Pericardium fibroblast (primary cell): ENCODE data around the gene HHATL. TPM values are rescaled to one million over a fixed set of nuclear protein-coding genes. Genes with fewer than 3 reads are reported as not detected.

Experiments
- total RNA-seq: library from RNA; depleted of rRNA; stranded (reverse); fragments of >200 nt; gene quantifications from 2 replicates; pipeline ENCODE4 v1.2.3, GENCODE V29; 2015

HHATL gene
- not detected in 2 replicates for total RNA-seq

GRCh38 chr3:42702066-42702951, at the start of gene HHATL:
TSS of gene HHATL (minus strand) at chr3:42702798. CDS start at chr3:42700826, 1,972 bp downstream.

GRCh38 chr3:42685363-42685881, 17.2 kb downstream of the HHATL start, which contains the start of gene KLHL40:
TSS of gene KLHL40 (plus strand) at chr3:42685537. CDS start at chr3:42685619, 82 bp downstream.

GRCh38 chr3:42653560-42654330, 48.9 kb downstream of the HHATL start, which contains the start of gene ZBTB47:
TSS of gene ZBTB47 (plus strand) at chr3:42653697. CDS start at chr3:42658356, 4,659 bp downstream.

Other genes with a start within 250 kb of the HHATL start
- gene VIPR1, start 200.2 kb downstream of the HHATL start, total RNA-seq: 0.09 and 0.35 TPM in 2 replicates
- 42.5 and 52.7 TPM in 2 replicates for gene SEC22C, start 120.8 kb downstream of the HHATL start, total RNA-seq
- gene SS18L2, start 111.9 kb downstream of the HHATL start, total RNA-seq: 16.8 and 22.0 TPM in 2 replicates
- 12.6 and 14.2 TPM in 2 replicates for gene NKTR, start 102.1 kb downstream of the HHATL start, total RNA-seq
- gene ZBTB47, start 49.1 kb downstream of the HHATL start, total RNA-seq: 28.9 and 34.1 TPM in 2 replicates
- gene KLHL40, start 17.3 kb downstream of the HHATL start, total RNA-seq: 0.17 TPM in 1 of 2 replicates, not detected in the other
- gene CCDC13, start 70.5 kb upstream of the HHATL start, total RNA-seq: 1.1 and 1.3 TPM in 2 replicates
- gene HIGD1A, start 101.7 kb upstream of the HHATL start, total RNA-seq: 127 and 173 TPM in 2 replicates
- 1.9 and 3.9 TPM in 2 replicates for gene ACKR2, start 106.6 kb upstream of the HHATL start, total RNA-seq
- not detected in 2 replicates for gene CYP8B1, start 173.1 kb upstream of the HHATL start, total RNA-seq
- gene ZNF662, start 203.3 kb upstream of the HHATL start, total RNA-seq: 0.82 and 1.4 TPM in 2 replicates